Stimulated activated CD4-positive, alpha-beta T cell treated with anti-CD3 and anti-CD28 coated beads, TNF-alpha, amount 100 ng/mL, for 48 hours (primary cell): ENCODE measurements around the gene ARSB.
"Not testable (repeated sequence)": the region's sequence is repeated elsewhere in the genome, so short reads cannot be mapped to it uniquely, and the experiment has no call there.

ENCODE experiments used
- DNase-seq, 3 donors: peaks; one replicate each; pipeline ENCODE4 v3.0.0-alpha.2; 2020; ENCODE audit warnings: low read depth in 3 of 3

Gene ARSB

DNA sequence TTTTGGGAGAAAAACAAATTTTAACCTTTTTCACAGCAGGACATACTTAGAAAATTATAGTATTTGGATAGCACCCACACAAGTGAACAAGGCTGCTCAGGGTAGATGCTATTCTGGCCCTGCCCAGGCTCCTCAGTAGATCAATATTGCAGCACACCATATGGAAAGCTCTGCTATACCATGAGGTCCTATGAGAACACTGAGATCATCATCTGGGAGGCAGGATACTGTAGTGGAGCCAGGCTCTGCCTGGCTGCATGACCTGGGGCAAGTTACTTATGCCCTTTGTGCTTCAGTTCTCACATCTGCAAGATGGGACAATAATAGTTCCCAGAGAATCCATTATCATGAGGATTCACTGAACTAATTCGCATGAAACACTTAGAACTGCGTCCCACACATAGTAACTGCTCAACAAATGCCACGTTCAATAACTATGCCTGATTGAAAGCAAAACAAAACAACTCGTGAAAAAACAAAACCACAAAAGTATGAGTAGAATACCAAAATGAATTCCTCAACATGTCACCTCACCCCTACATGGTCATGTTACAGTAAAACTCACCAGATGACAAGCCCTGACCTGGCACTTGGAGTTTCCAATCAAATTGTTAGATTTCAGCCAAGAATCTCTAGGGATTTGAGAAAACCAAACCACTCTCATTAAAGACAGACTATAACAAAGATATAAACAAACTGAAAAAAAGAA lies 31.9 kb downstream of the ARSB start:
- DNase-seq = no peak

GRCh38 chr5:78930721-78931120 lies 54.4 kb downstream of the ARSB start:
- no peak for DNase-seq

- DNase-seq = peak in 1 of 3 donors; percentile 3
Measured at GRCh38 chr5:78929833-78930232, 55.3 kb downstream of the ARSB start.

DNA sequence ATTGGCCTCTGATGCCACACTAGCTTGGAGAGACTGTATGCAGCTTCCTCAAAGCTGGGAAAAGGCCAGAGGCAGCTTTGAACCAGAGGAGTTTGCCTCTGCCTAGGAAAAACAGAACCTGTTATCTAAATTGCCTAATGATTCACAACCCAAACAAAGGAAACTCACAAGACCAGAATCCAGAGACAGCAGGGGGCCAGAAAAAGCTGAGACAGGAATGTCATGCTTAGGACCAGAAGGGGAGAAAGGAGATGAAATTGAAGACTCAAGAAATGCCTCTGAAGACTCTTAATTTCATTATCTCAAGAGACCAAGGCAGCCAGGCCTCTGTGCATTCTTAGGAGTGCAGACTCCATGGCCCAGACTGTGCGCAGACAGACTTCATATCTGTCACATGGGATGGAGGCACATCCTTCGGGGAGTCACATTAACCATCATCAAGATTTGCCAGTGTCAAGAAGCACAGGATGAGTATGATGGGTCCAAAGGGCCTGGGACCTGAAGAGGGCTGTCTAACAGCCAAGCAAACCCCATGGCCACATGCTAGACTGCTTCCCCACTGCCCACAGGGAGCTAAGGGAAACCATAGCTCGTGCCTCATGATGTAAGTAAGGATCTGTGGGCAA lies 57.3 kb downstream of the ARSB start:
- DNase-seq = no peak

DNA sequence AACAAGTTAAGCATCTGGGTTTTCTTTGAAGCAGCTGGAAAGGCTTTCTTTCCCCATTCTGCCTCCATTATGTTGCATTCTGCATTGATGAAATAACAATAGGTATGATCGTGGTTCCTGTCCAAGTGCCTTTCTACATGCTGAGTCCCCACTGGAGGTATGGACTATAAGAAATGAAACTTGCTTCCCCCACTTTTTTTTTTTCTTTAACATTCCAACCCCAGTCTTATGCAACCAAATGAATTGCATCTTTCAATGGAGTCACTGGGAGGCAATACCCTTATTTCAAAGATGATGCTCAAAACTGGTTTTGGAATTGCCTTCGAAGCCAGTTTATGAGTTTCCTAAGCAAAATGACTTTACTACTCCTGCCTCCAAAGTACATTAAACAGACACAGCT lies 58.9 kb downstream of the ARSB start:
- DNase-seq = no peak

- no peak for DNase-seq
Measured at GRCh38 chr5:78925129-78925876, 59.8 kb downstream of the ARSB start.

DNA sequence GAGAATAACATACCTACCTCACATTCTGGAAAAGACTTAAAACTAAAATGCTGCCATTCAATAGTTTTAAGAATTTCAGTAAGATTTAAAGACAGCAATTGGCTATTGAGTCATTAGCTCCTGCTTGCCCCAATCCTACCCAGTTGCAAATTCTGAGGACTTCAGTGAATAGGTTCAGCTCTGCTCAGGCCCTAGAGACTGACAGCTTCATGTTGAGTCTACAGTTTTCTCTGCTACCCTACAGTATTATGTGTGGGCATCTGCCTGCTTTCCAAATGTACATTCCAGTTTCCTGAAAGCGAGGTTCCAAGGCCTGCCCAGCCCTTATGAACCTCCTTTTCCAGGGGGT lies 61.5 kb downstream of the ARSB start:
- no peak for DNase-seq

- DNase-seq = no peak
Measured at GRCh38 chr5:78922879-78923621, 62.1 kb downstream of the ARSB start.

DNA sequence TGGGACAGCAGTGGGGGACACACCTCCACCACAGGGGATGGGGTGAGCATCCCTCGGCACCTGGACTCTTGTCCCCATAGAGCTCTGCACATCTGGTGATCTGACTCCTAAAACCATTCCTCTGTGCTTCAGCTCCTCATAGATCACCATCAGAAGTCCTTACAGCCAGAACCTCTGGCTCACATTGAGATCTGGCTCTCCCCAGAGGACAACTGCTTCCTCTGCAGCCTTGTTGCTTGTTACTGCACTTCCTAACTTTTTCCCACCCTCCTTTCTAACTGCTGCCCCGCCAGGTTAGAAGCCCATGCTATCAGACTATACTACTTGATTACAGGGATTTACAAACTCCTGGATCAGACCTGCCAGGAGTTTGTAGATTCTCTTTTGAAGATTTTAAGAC lies 64.5 kb downstream of the ARSB start:
- no peak for DNase-seq

- no peak for DNase-seq
Measured at GRCh38 chr5:78919796-78920195, 65.3 kb downstream of the ARSB start.

DNA sequence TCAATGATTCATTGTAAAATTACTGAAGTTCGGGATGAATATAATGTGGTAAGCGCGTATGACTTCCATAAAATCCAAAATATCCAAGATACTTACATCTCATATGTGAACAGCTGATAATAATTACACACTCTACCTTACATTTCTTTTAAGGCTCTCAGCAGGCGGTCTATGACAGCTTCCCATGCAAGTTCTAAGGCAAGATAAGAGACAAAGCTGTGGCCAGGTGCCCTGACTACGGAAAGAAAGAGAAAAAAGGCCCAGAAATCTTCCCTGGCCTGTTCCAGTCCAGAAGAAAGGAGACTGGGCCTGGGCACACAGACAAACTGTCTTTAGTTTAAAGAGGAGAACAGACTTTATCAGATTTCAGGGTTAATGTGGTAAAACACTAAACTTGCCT lies 69.1 kb downstream of the ARSB start:
- DNase-seq = no peak

DNA sequence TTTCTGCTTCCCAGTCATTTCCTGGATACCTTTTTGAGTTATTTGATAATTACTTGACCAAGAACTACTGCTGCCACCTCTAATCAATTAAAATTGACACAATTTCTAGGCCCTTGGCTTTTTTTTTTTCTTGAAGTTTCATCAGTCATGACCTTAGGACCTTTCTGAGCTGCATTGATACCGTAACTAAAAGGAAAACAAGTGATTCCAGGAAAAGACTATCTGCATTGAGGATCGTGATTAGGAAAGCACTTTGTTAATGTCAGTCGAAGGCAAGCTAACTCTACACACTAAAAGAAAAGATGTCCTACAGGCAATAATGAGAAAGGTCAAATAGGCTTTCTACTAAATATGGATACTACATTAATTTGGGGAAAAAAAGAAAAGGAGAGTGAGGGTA lies 69.9 kb downstream of the ARSB start:
- no peak for DNase-seq

- no peak for DNase-seq
Measured at GRCh38 chr5:78912811-78913210, 72.3 kb downstream of the ARSB start.

DNA sequence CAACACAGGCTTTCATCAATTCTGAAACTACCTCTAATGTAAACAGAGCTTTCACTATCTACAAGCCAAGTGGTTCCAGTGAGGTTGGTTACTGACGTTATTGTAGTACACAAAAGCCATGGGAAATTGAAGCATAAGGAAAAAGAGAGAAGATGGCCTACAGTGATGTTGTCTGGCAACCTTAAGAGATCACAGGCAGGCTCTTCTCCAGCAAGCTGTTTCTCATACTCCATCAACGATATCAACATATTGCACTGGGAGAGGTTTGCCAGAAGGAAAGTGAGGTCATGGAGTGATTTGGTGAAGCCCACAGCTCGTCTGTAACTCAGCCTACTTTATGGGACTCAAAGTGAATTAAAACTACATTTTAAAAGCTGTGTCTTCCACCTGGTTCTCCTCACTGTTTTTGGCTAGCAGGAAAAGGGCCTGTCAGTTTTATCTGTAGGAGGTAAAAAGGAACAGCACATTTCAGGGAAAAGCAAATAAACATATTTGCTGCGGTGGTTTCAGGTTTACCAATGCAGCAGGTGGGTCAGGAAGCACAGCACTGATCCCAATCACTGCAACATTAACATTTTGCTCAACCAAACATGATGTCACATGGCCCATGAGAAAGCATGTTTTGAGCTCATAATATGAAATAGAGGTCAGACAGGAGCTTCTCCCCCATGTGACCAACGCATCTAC lies 72.9 kb downstream of the ARSB start:
- DNase-seq = no peak

DNA sequence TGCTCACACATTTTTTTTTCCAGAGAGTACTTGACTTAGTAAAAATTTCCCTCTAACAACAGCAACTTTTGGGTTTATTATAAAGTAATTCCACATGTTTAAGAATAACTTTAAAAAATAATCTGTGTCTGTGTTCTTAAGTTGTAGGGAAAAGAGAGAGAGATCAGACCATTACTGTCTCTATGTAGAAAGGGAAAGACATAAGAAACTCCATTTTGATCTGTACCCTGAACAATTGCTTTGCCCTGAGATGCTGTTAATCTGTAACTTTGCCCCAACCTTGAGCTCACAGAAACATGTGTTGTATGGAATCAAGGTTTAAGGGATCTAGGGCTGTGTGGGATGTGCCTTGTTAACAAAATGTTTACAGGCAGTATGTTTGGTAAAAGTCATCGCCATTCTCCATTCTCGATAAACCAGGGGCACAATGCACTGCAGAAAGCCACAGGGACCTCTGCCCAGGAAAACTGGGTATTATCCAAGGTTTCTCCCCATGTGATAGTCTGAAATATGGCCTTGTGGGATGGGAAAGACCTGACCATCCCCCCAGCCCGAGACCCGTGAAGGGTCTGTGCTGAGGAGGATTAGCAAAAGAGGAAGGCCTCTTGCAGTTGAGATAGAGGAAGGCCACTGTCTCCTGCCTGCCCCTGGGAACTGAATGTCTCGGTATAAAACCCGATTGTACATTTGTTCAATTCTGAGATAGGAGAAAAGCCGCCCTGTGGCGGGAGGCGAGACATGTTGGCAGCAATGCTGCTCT lies 75.7 kb downstream of the ARSB start:
- DNase-seq = not testable (repeated sequence)

DNA sequence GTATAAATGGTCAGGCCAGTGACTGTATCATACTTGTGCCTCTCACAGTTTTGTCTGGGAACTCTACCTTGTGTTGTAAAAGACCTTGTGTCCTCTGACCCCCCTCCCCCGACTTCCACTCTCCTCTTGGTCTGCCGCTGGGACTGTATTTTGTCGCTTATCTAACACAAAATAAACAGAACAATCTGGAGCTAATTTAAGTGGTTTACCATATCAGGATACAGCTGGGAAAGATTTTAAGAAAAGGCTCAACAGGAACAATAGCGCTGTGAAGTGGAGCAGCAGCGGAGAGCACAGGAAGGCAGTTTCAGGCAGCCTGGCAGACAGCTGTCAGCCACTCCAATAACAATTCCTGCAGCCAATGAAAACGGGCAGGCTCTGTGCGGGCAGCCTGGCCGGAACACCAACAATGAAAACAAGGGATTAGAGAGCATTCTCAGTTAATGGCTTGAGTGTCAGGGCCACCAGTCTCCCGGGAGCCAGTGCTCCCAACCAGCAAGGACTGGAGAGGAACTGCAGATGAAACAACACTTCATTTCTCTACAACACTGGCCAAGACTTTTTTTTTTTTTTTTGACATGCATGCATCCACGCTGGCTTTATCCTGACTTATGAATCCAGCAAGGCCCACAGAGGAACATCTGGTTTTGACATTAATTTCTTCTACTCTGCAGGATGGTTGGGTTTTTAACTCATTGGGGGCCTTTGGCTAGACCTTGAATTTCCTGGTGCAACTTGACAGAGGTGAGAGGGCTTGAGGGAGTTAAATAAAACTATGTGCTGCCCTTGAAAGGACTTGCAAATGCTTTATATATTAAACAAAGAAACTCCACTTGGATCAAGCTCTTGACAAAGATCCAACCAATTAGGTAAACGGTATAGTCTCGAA lies 76.7 kb downstream of the ARSB start:
- no peak for DNase-seq

DNA sequence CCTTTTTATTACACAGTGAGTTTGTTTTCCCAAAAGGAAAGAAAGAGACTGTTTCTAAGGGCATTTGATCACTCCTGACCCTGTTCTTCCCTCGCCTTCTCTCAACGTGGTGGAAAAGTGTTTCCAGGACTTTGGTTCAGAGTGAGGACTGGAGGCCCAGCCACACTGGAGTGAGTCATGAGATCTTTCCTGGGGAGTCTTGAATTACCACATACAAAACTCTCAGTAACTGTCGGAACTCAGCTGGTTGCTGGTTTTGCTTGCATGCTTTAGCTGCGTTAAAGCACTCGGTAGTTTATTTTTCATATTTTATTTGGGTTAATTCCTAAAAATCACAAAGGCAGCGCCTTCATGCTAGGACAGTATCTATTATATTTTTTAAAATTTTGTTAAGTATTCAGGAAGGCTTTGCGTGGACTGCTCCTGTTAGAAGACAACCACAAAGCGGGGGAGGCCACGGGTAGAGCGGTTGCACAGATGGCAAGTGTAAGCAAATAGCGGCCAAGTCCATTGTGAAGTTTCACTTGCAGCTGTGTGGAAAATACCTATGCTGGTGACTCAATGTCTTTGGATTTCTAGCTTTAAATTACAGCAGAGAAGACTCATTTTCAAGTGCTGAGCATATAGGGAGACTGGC lies 77.7 kb downstream of the ARSB start:
- DNase-seq = no peak

DNA sequence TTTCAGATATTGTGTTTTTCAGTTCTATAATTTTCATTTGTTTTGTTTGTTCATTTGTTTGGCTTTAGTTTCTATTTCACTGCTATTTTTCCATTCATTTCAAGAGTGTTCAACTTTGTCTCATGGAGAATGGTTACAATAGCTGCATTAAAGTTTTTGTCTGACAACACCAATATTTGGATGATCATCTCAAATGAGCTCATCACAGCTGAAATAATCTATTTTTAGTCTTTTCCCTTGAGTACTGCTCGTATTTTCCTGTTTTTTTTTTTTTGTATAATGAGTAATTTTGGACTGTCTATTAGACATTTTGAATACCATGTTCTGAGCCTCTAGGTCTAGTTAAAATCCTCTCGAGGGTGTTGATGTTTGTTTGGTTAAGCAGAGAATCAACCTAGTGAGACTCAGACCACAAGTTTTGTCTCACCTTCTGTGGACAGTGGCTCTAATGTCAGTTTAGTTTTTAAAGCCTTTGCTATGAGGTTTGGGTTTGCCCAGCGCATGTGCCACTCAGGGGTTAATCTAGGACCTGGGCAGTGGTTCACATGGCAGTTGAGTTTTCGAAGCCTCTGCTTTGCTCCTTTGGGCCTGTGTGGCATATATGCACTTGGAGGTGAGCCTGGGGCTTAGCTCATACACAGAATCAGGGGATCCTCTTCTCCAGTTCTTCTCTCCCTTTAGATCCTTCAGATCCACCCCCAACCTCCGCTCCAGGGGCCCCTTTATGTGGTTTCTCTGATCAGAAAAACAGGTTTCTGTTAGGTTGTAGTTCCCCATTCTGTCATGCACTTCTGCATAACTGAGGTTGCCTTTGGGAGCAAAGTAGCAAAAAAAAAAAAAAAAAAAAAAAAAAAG lies 79.8 kb downstream of the ARSB start:
- no peak for DNase-seq

GRCh38 chr5:78903861-78904260 lies 81.2 kb downstream of the ARSB start:
- no peak for DNase-seq
